ENCODE results near the gene STEAP1B.

The STEAP1B gene

GRCh38 chr7:22399546-22399945 is 100.4 kb downstream of the STEAP1B start:
- Mint-ChIP-seq H3K4me3 (no peak overlapping the region), H3K36me3 (ENCODE audit: low read depth) (no peaks in the 10 kb centered on the region), H3K27ac (no peak overlapping the region)

DNA sequence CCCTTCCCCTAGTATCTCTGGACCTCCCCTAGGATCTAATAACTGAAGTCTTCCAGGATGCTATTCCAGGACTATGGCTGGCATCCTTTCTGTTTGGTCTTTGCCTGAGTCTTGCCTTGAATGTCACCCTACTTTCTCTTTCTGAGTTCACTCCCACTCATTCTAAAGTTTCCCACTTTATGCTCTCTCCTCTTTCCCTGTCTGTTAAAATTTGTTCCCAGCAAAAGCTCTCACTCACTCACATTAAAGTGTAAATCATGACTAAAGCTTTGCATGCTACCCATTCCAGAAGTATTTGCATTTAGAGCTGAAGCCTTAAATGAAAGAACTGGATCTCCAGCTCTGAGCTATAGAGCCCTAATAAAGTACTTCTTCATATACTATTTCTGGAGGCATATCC is 100.9 kb downstream of the STEAP1B start:
- DNase-seq, result no peak
- Mint-ChIP-seq H3K4me1 (ENCODE audit: low read depth) (peaks cover 12% of the 10 kb centered on the region), H3K27me3 (no peaks in the 10 kb centered on the region), H3K27ac (no peak overlapping the region), H3K9me3 (no peaks in the 10 kb centered on the region), H3K36me3 (ENCODE audit: low read depth) (no peaks in the 10 kb centered on the region), H3K4me3 (no peak overlapping the region)

More at GRCh38 chr7:22399546-22399945, 100.4 kb downstream of the STEAP1B start:
- Mint-ChIP-seq H3K27me3 (no peaks in the 10 kb centered on the region), H3K4me1 (ENCODE audit: low read depth) (peaks cover 12% of the 10 kb centered on the region), H3K9me3 (no peaks in the 10 kb centered on the region)
- no peak for DNase-seq

- H3K4me1 Mint-ChIP-seq (ENCODE audit: low read depth), result peaks cover 9% of the 10 kb centered on the region
- H3K27ac Mint-ChIP-seq, result no peak overlapping the region
- no peaks in the 10 kb centered on the region for H3K36me3 Mint-ChIP-seq (ENCODE audit: low read depth)
- peaks cover 6% of the 10 kb centered on the region for H3K27me3 Mint-ChIP-seq
- H3K4me3 Mint-ChIP-seq, result no peak overlapping the region
- no peaks in the 10 kb centered on the region for H3K9me3 Mint-ChIP-seq
- DNase-seq, result no peak
Observed at GRCh38 chr7:22397981-22398380, 102.0 kb downstream of the STEAP1B start.

DNA sequence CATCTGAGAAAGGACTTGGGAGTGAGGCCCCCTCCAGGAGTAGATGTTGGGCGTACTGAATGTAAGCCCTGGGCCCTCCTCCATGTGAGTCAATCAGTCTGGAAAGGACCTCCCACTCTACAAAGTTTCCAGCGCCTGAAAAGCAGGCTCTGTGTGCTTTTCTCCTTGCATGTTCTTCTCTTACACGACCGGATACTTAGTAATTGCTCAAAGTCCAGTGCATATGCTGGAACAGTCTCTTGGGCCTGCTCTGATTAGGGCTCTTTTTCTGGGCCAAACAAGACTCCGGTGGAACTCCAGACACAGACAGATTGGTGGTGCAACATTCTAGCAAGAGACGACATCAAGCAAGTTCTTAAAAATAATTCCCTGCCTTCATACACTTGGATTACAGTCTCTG is 104.8 kb downstream of the STEAP1B start:
- Mint-ChIP-seq H3K4me3 (no peak overlapping the region), H3K4me1 (ENCODE audit: low read depth) (no peaks in the 10 kb centered on the region), H3K9me3 (no peaks in the 10 kb centered on the region), H3K27me3 (peaks cover 6% of the 10 kb centered on the region), H3K27ac (no peak overlapping the region), H3K36me3 (ENCODE audit: low read depth) (no peaks in the 10 kb centered on the region)
- no peak for DNase-seq

- H3K4me3 Mint-ChIP-seq, result no peak overlapping the region
- H3K4me1 Mint-ChIP-seq (ENCODE audit: low read depth), result no peaks in the 10 kb centered on the region
- no peaks in the 10 kb centered on the region for H3K36me3 Mint-ChIP-seq (ENCODE audit: low read depth)
- H3K27ac Mint-ChIP-seq, result no peak overlapping the region
- no peaks in the 10 kb centered on the region for H3K9me3 Mint-ChIP-seq
- no peak for DNase-seq
- H3K27me3 Mint-ChIP-seq, result peaks cover 6% of the 10 kb centered on the region
Observed at GRCh38 chr7:22394739-22395138, 105.2 kb downstream of the STEAP1B start.

GRCh38 chr7:22393913-22394729 is 105.9 kb downstream of the STEAP1B start:
- Mint-ChIP-seq H3K36me3 (ENCODE audit: low read depth) (no peaks in the 10 kb centered on the region), H3K4me3 (no peak overlapping the region), H3K4me1 (ENCODE audit: low read depth) (no peaks in the 10 kb centered on the region), H3K9me3 (no peaks in the 10 kb centered on the region), H3K27me3 (peaks cover 6% of the 10 kb centered on the region), H3K27ac (no peak overlapping the region)
- DNase-seq, result no peak

- no peaks in the 10 kb centered on the region for H3K36me3 Mint-ChIP-seq (ENCODE audit: low read depth)
- H3K4me1 Mint-ChIP-seq (ENCODE audit: low read depth), result no peaks in the 10 kb centered on the region
- peaks cover 7% of the 10 kb centered on the region for H3K27me3 Mint-ChIP-seq
- no peak overlapping the region for H3K4me3 Mint-ChIP-seq
- H3K27ac Mint-ChIP-seq, result no peak overlapping the region
- DNase-seq, result no peak
- no peaks in the 10 kb centered on the region for H3K9me3 Mint-ChIP-seq
Observed at GRCh38 chr7:22390516-22390915, 109.5 kb downstream of the STEAP1B start.

DNA sequence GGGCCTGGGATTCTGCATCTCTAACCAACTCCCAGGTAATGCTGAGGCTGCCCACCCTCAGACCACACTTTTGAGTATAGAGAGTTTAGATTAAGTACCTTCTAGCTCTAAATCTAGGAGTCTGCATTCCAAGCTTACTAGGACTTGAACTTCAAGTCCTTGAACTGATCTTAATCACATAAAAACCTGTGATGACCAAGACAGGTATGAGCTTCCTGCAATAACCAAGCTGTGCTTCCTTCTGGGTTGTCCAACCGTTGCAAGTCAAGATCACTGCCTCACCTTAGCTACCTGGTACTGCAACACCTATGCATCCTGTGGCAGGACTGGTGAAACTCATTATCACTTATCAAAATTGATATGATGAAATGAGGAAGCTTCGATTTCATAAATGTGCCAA is 110.1 kb downstream of the STEAP1B start:
- Mint-ChIP-seq H3K9me3 (no peaks in the 10 kb centered on the region), H3K4me1 (ENCODE audit: low read depth) (no peaks in the 10 kb centered on the region), H3K27ac (no peak overlapping the region), H3K36me3 (ENCODE audit: low read depth) (no peaks in the 10 kb centered on the region), H3K27me3 (peaks cover 9% of the 10 kb centered on the region), H3K4me3 (no peak overlapping the region)
- DNase-seq, result no peak

DNA sequence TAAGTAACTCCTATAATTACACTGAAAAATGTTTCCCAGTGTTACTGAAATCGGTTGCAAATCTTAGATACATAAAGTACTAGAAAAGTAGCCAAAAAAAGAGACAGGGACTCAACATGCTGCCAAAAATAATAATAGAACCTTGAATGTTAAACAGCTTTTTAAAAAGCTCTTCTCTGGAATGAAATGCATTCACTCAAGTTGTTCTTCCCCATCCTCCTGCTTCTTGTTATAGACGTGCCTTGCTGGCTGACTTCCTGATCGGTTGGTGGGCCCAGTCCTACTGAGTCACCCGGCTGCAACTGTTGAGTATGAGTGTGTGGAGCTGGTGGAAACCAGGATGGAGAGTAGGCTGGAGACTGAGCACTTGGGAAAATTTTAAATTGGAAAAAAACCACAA is 112.4 kb downstream of the STEAP1B start:
- Mint-ChIP-seq H3K4me3 (no peak overlapping the region), H3K27me3 (peaks cover 3% of the 10 kb centered on the region), H3K36me3 (ENCODE audit: low read depth) (no peaks in the 10 kb centered on the region), H3K4me1 (ENCODE audit: low read depth) (no peaks in the 10 kb centered on the region), H3K9me3 (no peaks in the 10 kb centered on the region), H3K27ac (no peak overlapping the region)
- no peak for DNase-seq

GRCh38 chr7:22386865-22387264 is 113.1 kb downstream of the STEAP1B start:
- Mint-ChIP-seq H3K27ac (no peak overlapping the region), H3K4me3 (no peak overlapping the region), H3K27me3 (peaks cover 3% of the 10 kb centered on the region), H3K4me1 (ENCODE audit: low read depth) (no peaks in the 10 kb centered on the region), H3K9me3 (no peaks in the 10 kb centered on the region), H3K36me3 (ENCODE audit: low read depth) (no peaks in the 10 kb centered on the region)
- DNase-seq, result no peak

- no peaks in the 10 kb centered on the region for H3K4me1 Mint-ChIP-seq (ENCODE audit: low read depth)
- no peaks in the 10 kb centered on the region for H3K36me3 Mint-ChIP-seq (ENCODE audit: low read depth)
- H3K27me3 Mint-ChIP-seq, result peaks cover 3% of the 10 kb centered on the region
- no peak for DNase-seq
- no peak overlapping the region for H3K27ac Mint-ChIP-seq
- H3K9me3 Mint-ChIP-seq, result no peaks in the 10 kb centered on the region
- H3K4me3 Mint-ChIP-seq, result no peak overlapping the region
Observed at GRCh38 chr7:22386206-22386858, 113.7 kb downstream of the STEAP1B start.

- H3K4me1 Mint-ChIP-seq (ENCODE audit: low read depth), result no peaks in the 10 kb centered on the region
- no peak overlapping the region for H3K4me3 Mint-ChIP-seq
- H3K36me3 Mint-ChIP-seq (ENCODE audit: low read depth), result no peaks in the 10 kb centered on the region
- DNase-seq, result no peak
- no peaks in the 10 kb centered on the region for H3K9me3 Mint-ChIP-seq
- no peak overlapping the region for H3K27ac Mint-ChIP-seq
- H3K27me3 Mint-ChIP-seq, result peaks cover 3% of the 10 kb centered on the region
Observed at GRCh38 chr7:22385326-22385725, 114.7 kb downstream of the STEAP1B start.

GRCh38 chr7:22380333-22380732 is 119.7 kb downstream of the STEAP1B start:
- Mint-ChIP-seq H3K27ac (no peak overlapping the region), H3K9me3 (no peaks in the 10 kb centered on the region), H3K4me3 (no peak overlapping the region), H3K27me3 (peaks cover under 1% of the 10 kb centered on the region), H3K4me1 (ENCODE audit: low read depth) (no peaks in the 10 kb centered on the region), H3K36me3 (ENCODE audit: low read depth) (no peaks in the 10 kb centered on the region)
- DNase-seq, result no peak

GRCh38 chr7:22378199-22378980 is 121.6 kb downstream of the STEAP1B start:
- no peak overlapping the region for H3K27ac Mint-ChIP-seq
- H3K9me3 Mint-ChIP-seq, result no peaks in the 10 kb centered on the region
- no peak overlapping the region for H3K4me3 Mint-ChIP-seq
- H3K36me3 Mint-ChIP-seq (ENCODE audit: low read depth), result no peaks in the 10 kb centered on the region
- no peak for DNase-seq
- H3K4me1 Mint-ChIP-seq (ENCODE audit: low read depth), result no peaks in the 10 kb centered on the region
- H3K27me3 Mint-ChIP-seq, result no peaks in the 10 kb centered on the region

- no peaks in the 10 kb centered on the region for H3K9me3 Mint-ChIP-seq
- DNase-seq, result no peak
- no peaks in the 10 kb centered on the region for H3K27me3 Mint-ChIP-seq
- no peaks in the 10 kb centered on the region for H3K36me3 Mint-ChIP-seq (ENCODE audit: low read depth)
- H3K4me1 Mint-ChIP-seq (ENCODE audit: low read depth), result no peaks in the 10 kb centered on the region
- no peak overlapping the region for H3K27ac Mint-ChIP-seq
- H3K4me3 Mint-ChIP-seq, result no peak overlapping the region
Observed at GRCh38 chr7:22377703-22378102, 122.3 kb downstream of the STEAP1B start.

Data from activated T-cell treated with anti-CD3 and anti-CD28 coated beads, Interleukin-2, amount 50 U/mL, for 24 hours (primary cell).